DOHH2 (cell line): ENCODE measurements around the gene KIF5C.

Experiments
- EZH2phosphoT487 ChIP-seq: fragments of 200-600 bp; sonication (generic); IDR thresholded peaks from 2 replicates; pipeline ENCODE4 v1.6.1; 2017; ENCODE audit warnings: borderline replicate concordance, mild to moderate bottlenecking, antibody characterized with exemption, low read length, moderate library complexity, mixed read lengths
- TF ChIP-seq, protein P1 (sequence below): fragments of 200-600 bp; sonication (generic); IDR thresholded peaks from one replicate; pipeline ENCODE4 v1.5.1; 2014; ENCODE audit warnings: antibody characterized with exemption, mild to moderate bottlenecking, low read depth, low read length; ENCODE audit not compliant: poor library complexity, severe bottlenecking

DNA sequence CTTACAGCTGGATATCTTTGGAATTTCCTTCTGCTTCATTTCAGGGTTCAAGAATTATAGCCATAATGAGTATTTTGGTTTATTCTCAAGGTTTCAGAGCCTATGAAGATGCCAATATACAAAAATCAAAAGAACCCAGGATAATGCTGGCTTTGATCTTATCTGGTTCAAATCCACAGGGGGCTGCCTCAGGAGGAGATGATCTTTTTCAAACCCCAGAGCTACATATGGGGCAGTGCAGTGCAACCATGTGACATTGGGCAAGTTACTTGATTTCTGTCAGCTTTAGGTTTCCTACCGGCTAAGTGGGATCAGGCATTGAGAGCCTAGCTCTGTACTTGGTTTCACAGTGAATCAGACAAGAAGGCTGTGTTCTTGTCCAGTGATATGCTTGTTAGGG is 140.5 kb downstream of the KIF5C start:
- TF ChIP-seq, protein P1, sequence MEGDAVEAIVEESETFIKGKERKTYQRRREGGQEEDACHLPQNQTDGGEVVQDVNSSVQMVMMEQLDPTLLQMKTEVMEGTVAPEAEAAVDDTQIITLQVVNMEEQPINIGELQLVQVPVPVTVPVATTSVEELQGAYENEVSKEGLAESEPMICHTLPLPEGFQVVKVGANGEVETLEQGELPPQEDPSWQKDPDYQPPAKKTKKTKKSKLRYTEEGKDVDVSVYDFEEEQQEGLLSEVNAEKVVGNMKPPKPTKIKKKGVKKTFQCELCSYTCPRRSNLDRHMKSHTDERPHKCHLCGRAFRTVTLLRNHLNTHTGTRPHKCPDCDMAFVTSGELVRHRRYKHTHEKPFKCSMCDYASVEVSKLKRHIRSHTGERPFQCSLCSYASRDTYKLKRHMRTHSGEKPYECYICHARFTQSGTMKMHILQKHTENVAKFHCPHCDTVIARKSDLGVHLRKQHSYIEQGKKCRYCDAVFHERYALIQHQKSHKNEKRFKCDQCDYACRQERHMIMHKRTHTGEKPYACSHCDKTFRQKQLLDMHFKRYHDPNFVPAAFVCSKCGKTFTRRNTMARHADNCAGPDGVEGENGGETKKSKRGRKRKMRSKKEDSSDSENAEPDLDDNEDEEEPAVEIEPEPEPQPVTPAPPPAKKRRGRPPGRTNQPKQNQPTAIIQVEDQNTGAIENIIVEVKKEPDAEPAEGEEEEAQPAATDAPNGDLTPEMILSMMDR = no peak
- no peak for TF ChIP-seq EZH2phosphoT487
